ENCODE measurements around the gene CRYL1. TPM values are rescaled to one million over a fixed set of nuclear protein-coding genes. Genes with fewer than 3 reads are reported as not detected.

CRYL1 gene
- total RNA-seq, 1 experiment from 2014 or later = 6.7 TPM

DNA sequence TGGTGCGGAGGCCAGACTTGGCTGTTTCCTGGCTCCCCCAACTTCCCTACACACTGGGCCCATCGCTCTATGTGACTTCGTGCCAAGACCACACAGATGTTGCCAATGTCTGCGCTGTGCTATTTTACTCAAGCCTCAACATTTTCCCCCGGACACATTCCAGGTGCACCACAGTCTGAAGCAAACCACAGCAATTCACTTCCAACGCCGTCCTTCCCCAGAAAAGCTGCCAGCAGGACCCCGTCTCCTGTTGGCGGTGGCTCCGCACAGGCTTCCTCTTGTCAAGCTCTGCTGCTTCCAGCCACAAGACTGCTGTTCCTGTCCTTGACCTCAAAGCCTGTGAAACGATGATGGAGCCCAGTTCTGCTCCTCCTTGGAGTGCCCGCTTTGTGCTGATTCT, 100.7 kb downstream of the CRYL1 start:
- Histone ChIP-seq H3K27me3 (replicated peaks; ENCODE audit: control insufficient read depth, insufficient read depth, low read length) (no peaks in the 10 kb centered on the region; the same call in 1 of the 2 replicates), H3K36me3 (ENCODE audit: control insufficient read depth, insufficient read depth, low read length) (no peaks in the 10 kb centered on the region), H3K9me3 (no peaks in the 10 kb centered on the region), H3K4me1 (0 out of 2 replicates have a peak, but pooled peaks cover 3% of the 10 kb centered on the region), H3K4me3 (ENCODE audit: low read depth, low read length) (no peak overlapping the region)
- Mint-ChIP-seq H3K36me3 (ENCODE audit: insufficient read depth, unreplicated experiment) (no peaks in the 10 kb centered on the region), H3K4me1 (ENCODE audit: low read depth, unreplicated experiment) (no peaks in the 10 kb centered on the region), H3K4me3 (ENCODE audit: unreplicated experiment) (no peak overlapping the region), H3K27me3 (ENCODE audit: insufficient read depth, unreplicated experiment) (peaks cover 3% of the 10 kb centered on the region), H3K9me3 (ENCODE audit: unreplicated experiment) (no peaks in the 10 kb centered on the region), H3K27ac (ENCODE audit: unreplicated experiment) (no peak overlapping the region)
- ChIA-PET POLR2A (no interaction called here), CTCF (no interaction called here)
- BruUV-seq (replicated peaks) = no TSS peak
- no peak for TF ChIP-seq CTCF (IDR thresholded peaks at IDR 0.05; ENCODE audit: insufficient read depth in 1 of 2, low read depth in 1 of 2, low read length in 1 of 2, severe bottlenecking in 1 of 2, unreplicated experiment in 1 of 2)
- DNase-seq = no peak
- intact Hi-C loops (cut with micrococcal nuclease; ENCODE audit: unreplicated experiment) = no loop called here

DNA sequence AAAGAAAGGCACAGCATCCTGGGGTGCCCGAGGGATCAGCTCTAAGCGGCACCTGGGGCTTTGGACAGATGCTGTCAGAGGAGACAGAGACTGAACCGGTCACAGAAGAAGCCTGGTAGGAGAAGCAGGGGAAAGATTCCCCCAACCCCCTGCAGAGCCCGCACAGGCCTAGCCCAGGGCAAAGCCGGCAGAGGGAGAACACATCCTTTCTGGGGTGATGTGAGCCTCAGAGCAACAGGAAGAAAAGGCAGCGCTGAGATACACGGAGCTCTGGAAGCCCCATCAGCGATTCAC, 101.2 kb downstream of the CRYL1 start:
- Histone ChIP-seq H3K4me3 (ENCODE audit: low read depth, low read length) (no peak overlapping the region), H3K27me3 (replicated peaks; ENCODE audit: control insufficient read depth, insufficient read depth, low read length) (no peaks in the 10 kb centered on the region; the same call in 1 of the 2 replicates), H3K36me3 (ENCODE audit: control insufficient read depth, insufficient read depth, low read length) (no peaks in the 10 kb centered on the region), H3K9me3 (no peaks in the 10 kb centered on the region), H3K4me1 (0 out of 2 replicates have a peak, but pooled peaks cover 3% of the 10 kb centered on the region)
- no peak for TF ChIP-seq CTCF (IDR thresholded peaks at IDR 0.05; ENCODE audit: insufficient read depth in 1 of 2, low read depth in 1 of 2, low read length in 1 of 2, severe bottlenecking in 1 of 2, unreplicated experiment in 1 of 2)
- Mint-ChIP-seq H3K27me3 (ENCODE audit: insufficient read depth, unreplicated experiment) (peaks cover 3% of the 10 kb centered on the region), H3K36me3 (ENCODE audit: insufficient read depth, unreplicated experiment) (no peaks in the 10 kb centered on the region), H3K9me3 (ENCODE audit: unreplicated experiment) (no peaks in the 10 kb centered on the region), H3K27ac (ENCODE audit: unreplicated experiment) (no peak overlapping the region), H3K4me3 (ENCODE audit: unreplicated experiment) (no peak overlapping the region), H3K4me1 (ENCODE audit: low read depth, unreplicated experiment) (no peaks in the 10 kb centered on the region)
- ChIA-PET POLR2A (no interaction called here), CTCF (no interaction called here)
- no TSS peak for BruUV-seq (replicated peaks)
- DNase-seq = no peak
- intact Hi-C loops (cut with micrococcal nuclease; ENCODE audit: unreplicated experiment) = no loop called here

DNA sequence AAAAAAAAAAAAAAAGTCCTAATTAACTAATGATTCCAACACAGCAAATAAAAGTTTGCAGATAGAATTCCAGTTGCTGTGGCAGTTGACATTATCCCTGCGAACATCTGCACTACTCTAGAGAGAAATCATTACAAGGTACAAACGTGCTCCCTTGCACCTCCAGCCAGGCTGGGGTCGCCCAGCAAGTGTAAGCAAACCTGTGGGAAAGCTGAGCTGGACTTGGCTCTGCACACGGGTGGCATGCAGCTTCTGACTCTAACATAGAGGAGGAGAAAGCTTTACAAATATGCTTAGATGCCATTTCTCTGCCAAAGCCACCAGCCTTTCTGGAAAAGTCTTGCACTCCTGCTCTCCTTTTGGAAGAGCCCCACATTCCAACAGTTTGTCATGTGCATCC, 103.3 kb downstream of the CRYL1 start:
- Histone ChIP-seq H3K4me3 (ENCODE audit: low read depth, low read length) (no peak overlapping the region), H3K4me1 (0 out of 2 replicates have a peak, but pooled peaks cover 3% of the 10 kb centered on the region), H3K36me3 (ENCODE audit: control insufficient read depth, insufficient read depth, low read length) (no peaks in the 10 kb centered on the region), H3K27me3 (replicated peaks; ENCODE audit: control insufficient read depth, insufficient read depth, low read length) (no peaks in the 10 kb centered on the region; the same call in 1 of the 2 replicates), H3K9me3 (no peaks in the 10 kb centered on the region)
- no peak for TF ChIP-seq CTCF (IDR thresholded peaks at IDR 0.05; ENCODE audit: insufficient read depth in 1 of 2, low read depth in 1 of 2, low read length in 1 of 2, severe bottlenecking in 1 of 2, unreplicated experiment in 1 of 2)
- H3K27ac Mint-ChIP-seq (ENCODE audit: unreplicated experiment) = no peak overlapping the region
- DNase-seq = no peak
- no peaks in the 10 kb centered on the region for H3K36me3 Mint-ChIP-seq (ENCODE audit: insufficient read depth, unreplicated experiment)
- intact Hi-C loops (cut with micrococcal nuclease; ENCODE audit: unreplicated experiment) = no loop called here
- no peak overlapping the region for H3K4me3 Mint-ChIP-seq (ENCODE audit: unreplicated experiment)
- ChIA-PET POLR2A (no interaction called here), CTCF (no interaction called here)
- no TSS peak for BruUV-seq (replicated peaks)
- H3K27me3 Mint-ChIP-seq (ENCODE audit: insufficient read depth, unreplicated experiment) = peaks cover 3% of the 10 kb centered on the region
- H3K9me3 Mint-ChIP-seq (ENCODE audit: unreplicated experiment) = no peaks in the 10 kb centered on the region
- no peaks in the 10 kb centered on the region for H3K4me1 Mint-ChIP-seq (ENCODE audit: low read depth, unreplicated experiment)

All from Caco-2 (cell line).